HG02840 (cell line): ENCODE measurements around the gene LRWD1.
A peak's percentile ranks its signal among the peaks of the same experiment; 100 is the strongest.
"Not testable (repeated sequence)": the region's sequence is repeated elsewhere in the genome, so short reads cannot be mapped to it uniquely, and the experiment has no call there.

Experiments
- ATAC-seq: cut with Tn5 transposase; IDR thresholded peaks from one replicate; pipeline ENCODE4 v1.9.1; 2021; ENCODE audit warnings: mild to moderate bottlenecking, moderate library complexity, moderate number of reproducible peaks; ENCODE audit not compliant: unreplicated experiment, low FRiP score

The LRWD1 gene

GRCh38 chr7:102439963-102440795, 24.6 kb upstream of the LRWD1 start:
- ATAC-seq = no peak

DNA sequence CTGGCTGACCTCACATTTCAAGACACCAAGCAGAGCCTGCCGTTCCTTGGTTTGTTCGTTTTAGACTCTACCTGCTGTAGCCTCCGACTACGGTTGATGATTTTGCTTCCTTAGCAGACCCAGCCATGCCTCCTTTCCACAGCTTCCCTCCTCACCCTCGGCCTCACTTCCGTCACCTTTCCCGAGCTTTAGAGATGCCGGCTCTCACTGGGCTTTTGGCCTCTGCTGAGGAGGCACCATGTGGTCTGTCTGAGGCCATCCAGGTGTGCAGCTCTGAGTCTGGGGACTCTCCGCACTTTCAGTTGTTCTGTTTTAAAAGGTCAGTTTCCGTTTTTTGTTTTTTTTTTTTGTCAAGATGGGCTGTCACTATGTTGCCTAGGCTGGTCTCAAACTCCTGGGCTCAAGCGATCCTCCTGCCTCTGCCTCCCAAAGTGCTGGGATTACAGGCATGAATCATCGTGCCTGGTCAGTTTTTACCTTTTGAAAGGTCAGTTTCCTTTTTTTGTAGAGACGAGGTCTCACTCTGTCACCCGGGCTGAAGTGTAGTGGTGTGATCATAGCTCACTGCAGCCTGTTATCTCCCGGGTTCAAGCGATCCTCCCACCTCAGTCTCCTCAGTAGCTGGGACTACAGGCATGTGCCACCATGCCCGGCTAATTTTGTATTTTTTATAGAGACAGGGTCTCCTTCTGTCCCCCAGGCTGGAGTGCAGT, 19.7 kb upstream of the LRWD1 start:
- peak; percentile 33 for ATAC-seq

- no peak for ATAC-seq
These were observed 19.1 kb upstream of the LRWD1 start for GRCh38 chr7:102445674-102446071.

DNA sequence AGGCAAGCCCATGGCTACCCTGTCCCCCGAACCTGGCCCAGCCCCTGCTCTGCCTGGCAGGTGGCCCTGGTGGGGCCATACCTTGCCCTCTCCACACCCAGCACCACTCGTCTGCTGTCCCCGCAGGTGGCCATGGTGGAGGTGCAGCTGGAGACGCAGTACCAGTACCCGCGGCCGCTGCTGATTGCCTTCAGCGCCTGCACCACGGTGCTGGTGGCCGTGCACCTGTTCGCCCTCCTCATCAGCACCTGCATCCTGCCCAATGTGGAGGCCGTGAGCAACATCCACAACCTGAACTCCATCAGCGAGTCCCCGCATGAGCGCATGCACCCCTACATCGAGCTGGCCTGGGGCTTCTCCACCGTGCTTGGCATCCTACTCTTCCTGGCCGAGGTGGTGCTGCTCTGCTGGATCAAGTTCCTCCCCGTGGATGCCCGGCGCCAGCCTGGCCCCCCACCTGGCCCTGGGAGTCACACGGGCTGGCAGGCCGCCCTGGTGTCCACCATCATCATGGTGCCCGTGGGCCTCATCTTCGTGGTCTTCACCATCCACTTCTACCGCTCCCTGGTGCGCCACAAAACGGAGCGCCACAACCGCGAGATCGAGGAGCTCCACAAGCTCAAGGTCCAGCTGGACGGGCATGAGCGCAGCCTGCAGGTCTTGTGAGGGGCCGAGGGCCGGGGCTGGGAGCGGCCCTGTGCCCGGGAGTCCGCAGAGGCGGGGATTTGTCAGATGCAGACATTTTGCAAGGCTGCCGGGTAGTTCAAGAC, 18.2 kb upstream of the LRWD1 start:
- no peak for ATAC-seq

DNA sequence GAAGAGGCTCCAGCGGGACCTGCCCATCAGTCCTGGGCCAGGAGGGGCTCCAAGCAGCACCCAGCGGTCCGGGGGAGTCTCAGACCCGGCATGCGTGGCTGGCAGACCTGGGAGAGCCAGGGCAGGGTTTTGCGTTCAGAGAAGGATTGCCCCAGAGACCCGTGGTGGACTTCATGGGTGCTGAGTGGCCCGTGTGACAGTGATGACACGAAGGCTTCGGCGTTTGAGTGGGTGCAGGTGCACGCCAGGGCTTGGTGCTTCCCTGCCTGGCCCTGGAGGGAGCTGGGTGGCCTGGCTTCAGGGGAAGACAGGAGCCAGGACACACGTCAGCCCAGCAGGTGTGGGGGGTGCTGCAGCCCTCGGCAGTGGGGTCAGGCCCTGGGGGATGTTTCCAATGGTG, 17.5 kb upstream of the LRWD1 start:
- no peak for ATAC-seq

GRCh38 chr7:102449136-102449535, 15.6 kb upstream of the LRWD1 start:
- ATAC-seq = no peak

GRCh38 chr7:102450242-102450641, 14.5 kb upstream of the LRWD1 start:
- no peak for ATAC-seq

DNA sequence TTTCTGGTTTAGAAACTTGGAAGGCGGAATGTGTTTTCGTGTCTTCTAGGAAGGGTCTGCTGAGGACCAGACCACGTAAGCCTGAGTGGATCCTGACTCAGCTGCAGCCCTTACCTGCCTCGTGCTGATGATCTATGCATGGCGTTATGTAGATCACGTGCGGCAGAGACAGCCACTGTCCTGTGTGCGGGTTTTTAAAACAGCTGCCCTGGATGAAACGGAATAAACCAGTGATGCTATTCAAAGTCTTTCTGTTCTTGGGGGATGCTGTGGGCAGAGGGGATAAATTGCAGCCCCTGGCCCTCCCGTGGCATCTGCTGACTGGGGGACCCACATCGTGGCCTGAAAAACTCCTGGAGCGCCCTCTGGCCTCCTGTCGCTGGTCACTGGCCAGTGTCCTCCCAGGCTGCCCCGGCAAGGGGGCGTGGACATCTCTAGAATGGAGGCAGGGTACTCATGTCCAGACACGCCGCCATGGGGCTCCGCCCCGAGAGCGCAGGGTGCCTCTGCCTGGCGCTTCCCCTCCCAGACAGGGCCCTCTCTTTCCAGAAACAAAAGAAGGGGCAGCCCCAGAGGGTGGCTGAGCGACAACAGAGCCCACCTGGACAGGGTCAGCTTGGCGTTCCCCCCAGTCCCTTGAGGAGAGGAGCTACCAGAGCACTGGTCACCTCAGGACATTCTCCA, 13.3 kb upstream of the LRWD1 start:
- no peak for ATAC-seq

DNA sequence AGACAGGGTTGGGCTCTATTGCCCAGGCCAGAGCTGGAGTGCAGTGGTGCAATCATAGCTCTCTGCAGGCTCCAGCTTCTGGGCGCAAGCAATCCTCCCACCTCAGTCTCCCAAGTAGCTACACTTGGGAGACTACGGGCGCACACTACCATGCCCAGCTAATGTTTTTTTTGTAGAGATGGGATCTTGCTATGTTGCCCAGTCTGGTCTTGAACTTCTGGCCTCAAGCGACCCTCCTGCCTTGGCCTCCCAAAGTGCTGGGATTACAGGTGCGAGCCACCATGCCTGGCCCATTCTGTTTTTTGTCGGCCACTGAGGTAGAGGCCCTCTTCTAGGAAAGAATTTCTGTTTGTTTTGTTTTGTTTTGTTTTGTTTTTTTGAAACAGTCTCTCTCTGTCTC, 12.3 kb upstream of the LRWD1 start:
- no peak for ATAC-seq

GRCh38 chr7:102453319-102453718, 11.5 kb upstream of the LRWD1 start:
- ATAC-seq = no peak

GRCh38 chr7:102454468-102454867, 10.3 kb upstream of the LRWD1 start:
- ATAC-seq = no peak

DNA sequence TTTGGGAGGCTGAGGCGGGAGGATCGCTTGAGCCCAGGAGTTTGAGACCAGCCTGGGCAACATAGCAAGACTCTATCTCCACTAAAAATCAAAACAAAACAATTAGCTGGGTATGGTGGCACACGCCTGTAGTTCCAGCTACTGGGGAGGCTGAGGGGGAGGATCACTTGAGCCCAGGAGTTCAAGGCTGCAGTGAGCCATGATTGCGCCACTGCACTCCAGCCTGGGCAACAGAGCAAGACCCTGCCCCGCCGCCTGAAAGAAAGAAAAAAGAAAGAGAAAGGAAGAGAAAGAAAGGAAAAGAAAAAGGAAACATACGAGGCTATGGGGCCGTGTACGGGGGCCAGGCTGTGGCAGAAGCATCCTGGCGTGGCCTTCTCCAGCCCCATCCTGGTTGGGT, 9.9 kb upstream of the LRWD1 start:
- not testable (repeated sequence) for ATAC-seq

GRCh38 chr7:102455596-102455995, 9.2 kb upstream of the LRWD1 start:
- ATAC-seq = no peak

DNA sequence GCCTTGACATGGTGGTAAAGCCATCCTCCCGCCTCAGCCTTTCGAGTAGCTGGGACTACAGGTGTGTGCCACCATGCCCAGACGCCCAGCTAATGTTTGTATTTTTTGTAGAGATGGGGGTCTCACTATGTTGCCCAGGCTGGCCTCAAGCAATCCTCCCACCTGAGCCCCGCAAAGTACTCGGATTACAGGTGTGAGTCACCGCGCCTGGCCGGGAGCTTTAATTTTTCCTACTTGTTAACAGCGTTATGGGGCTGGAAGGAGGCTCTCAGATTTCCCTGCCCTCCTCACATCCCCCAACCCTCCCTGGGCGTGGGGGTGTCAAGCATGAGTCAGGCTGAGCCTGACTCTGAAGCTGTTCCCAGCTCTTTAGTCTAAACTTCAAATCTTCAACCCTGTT, 8.5 kb upstream of the LRWD1 start:
- no peak for ATAC-seq

- ATAC-seq = no peak
These were observed 7.3 kb upstream of the LRWD1 start for GRCh38 chr7:102457352-102457924.

- ATAC-seq = no peak
These were observed 5.5 kb upstream of the LRWD1 start for GRCh38 chr7:102459221-102459844.

GRCh38 chr7:102460467-102460866, 4.3 kb upstream of the LRWD1 start:
- no peak for ATAC-seq

DNA sequence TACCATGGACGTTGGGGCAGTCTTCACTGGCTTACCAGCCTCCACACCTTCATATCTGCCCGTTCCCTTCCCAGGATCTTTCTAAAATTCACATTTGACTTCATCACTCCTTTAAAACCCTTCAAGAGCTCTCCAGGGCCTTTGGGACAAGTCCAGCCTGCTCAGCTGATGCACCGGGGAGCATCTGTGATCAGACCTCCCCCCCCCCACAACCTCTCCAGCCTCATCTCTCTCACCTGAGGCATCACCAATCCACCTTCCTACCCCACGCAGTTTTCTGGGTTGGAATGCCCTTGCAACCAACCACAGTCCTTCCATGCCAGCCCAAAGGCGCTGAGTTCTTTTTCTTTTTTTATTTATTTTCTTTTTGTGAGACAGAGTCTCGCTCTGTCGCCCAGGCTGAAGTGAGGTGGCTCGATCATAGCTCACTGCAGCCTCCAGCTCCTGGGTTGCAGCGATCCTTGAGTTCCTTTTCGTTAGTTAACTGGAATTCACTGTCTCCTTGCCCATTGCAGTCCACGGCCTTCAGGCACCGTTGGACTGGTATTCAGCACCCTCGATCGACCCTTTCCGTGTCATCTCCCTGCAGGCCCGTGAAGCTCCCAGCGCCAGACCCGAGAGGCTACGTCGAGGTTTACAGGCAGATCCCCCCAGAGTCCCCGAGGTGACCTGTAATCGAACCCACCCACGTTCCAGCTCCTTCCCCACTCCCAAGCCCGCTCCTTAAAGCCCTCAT, 775 bp upstream of the LRWD1 start:
- ATAC-seq = peak; percentile 5

DNA sequence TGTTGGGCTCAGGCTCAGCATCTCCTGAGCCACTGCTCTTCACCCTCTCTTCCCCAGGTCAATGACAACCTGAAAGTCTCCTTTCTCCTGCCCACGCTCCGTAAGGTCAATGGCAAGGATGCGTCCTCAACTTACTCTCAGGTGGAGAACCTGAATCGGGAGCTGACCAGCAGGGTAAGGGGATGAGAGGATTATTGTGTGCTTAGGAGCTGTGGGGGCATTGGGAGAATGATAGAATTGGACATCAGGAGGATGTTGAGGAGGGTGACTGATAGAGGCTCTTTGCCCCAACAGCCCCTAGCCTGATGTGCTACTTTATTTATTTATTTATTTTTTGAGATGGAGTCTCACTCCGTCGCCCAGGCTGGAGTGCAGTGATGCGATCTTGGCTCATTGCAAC, 1.3 kb downstream of the LRWD1 start:
- no peak for ATAC-seq
